ENCODE results near the gene GSTO1. TPM values are rescaled to one million over a fixed set of nuclear protein-coding genes. Genes with fewer than 3 reads are reported as not detected.

The GSTO1 gene
- total RNA-seq, 1 experiment from 2014 or later: 126 TPM

GRCh38 chr10:104252368-104252767 is 2.3 kb upstream of the GSTO1 start:
- Histone ChIP-seq H3K4me1 (ENCODE audit: insufficient read depth, low read length, poor library complexity, severe bottlenecking) (peaks cover 21% of the 10 kb centered on the region), H3K27ac (ENCODE audit: low read depth, low read length, poor library complexity, severe bottlenecking) (no peak overlapping the region), H3K9me3 (ENCODE audit: low read depth, low read length, poor library complexity, severe bottlenecking) (no peaks in the 10 kb centered on the region), H3K36me3 (ENCODE audit: insufficient read depth, low read length, poor library complexity, severe bottlenecking) (peaks cover 5% of the 10 kb centered on the region), H3K27me3 (replicated peaks; ENCODE audit: insufficient read depth, low read depth, low read length, poor library complexity) (peaks cover 5% of the 10 kb centered on the region), H3K4me3 (ENCODE audit: low read depth, low read length, poor library complexity, severe bottlenecking) (no peak overlapping the region)
- TF ChIP-seq EZH2 (IDR thresholded peaks at IDR 0.05; ENCODE audit: borderline replicate concordance, low read depth, low read length, poor library complexity, severe bottlenecking) (no peak), CTCF (conservative IDR thresholded peaks at IDR 0.05; ENCODE audit: low read depth, low read length) (no peak)
- no peak for DNase-seq (ENCODE audit: low spot score)
- ChIA-PET POLR2A (ENCODE audit: low non-redundant PET) (no interaction called here), CTCF (no interaction called here)
- intact Hi-C loops (cut with micrococcal nuclease; ENCODE audit: unreplicated experiment): no loop called here
- BruUV-seq (replicated peaks): no TSS peak

GRCh38 chr10:104253106-104253505 is 1.6 kb upstream of the GSTO1 start:
- H3K27ac ChIP-seq (ENCODE audit: low read depth, low read length, poor library complexity, severe bottlenecking): no peak overlapping the region
- DNase-seq (ENCODE audit: low spot score): no peak
- no peaks in the 10 kb centered on the region for H3K27me3 ChIP-seq (replicated peaks; ENCODE audit: insufficient read depth, low read depth, low read length, poor library complexity)
- ChIA-PET POLR2A (ENCODE audit: low non-redundant PET) (no interaction called here), CTCF (interaction anchor here (0.6 kb wide), 1 partner anchor 1770 kb away, joined by 3 read pairs; no protein-coding TSS in a partner anchor)
- no peak overlapping the region for H3K4me3 ChIP-seq (ENCODE audit: low read depth, low read length, poor library complexity, severe bottlenecking)
- H3K36me3 ChIP-seq (ENCODE audit: insufficient read depth, low read length, poor library complexity, severe bottlenecking): peaks cover 13% of the 10 kb centered on the region
- no peak for TF ChIP-seq CTCF (conservative IDR thresholded peaks at IDR 0.05; ENCODE audit: low read depth, low read length)
- TF ChIP-seq EZH2 (IDR thresholded peaks at IDR 0.05; ENCODE audit: borderline replicate concordance, low read depth, low read length, poor library complexity, severe bottlenecking): no peak
- H3K4me1 ChIP-seq (ENCODE audit: insufficient read depth, low read length, poor library complexity, severe bottlenecking): peaks cover 22% of the 10 kb centered on the region
- no peaks in the 10 kb centered on the region for H3K9me3 ChIP-seq (ENCODE audit: low read depth, low read length, poor library complexity, severe bottlenecking)
- intact Hi-C loops (cut with micrococcal nuclease; ENCODE audit: unreplicated experiment): no loop called here
- BruUV-seq (replicated peaks): no TSS peak

GRCh38 chr10:104253606-104254410 is 884 bp upstream of the GSTO1 start:
- TF ChIP-seq CTCF (conservative IDR thresholded peaks at IDR 0.05; ENCODE audit: low read depth, low read length): no peak
- no peak for TF ChIP-seq EZH2 (IDR thresholded peaks at IDR 0.05; ENCODE audit: borderline replicate concordance, low read depth, low read length, poor library complexity, severe bottlenecking)
- peak overlapping the region; percentile 81 for H3K4me3 ChIP-seq (ENCODE audit: low read depth, low read length, poor library complexity, severe bottlenecking)
- ChIA-PET POLR2A (ENCODE audit: low non-redundant PET) (no interaction called here), CTCF (interaction anchor here (0.5 kb wide), 1 partner anchor 8 kb away, joined by 5 read pairs; no protein-coding TSS in a partner anchor)
- no peak for DNase-seq (ENCODE audit: low spot score)
- H3K36me3 ChIP-seq (ENCODE audit: insufficient read depth, low read length, poor library complexity, severe bottlenecking): peaks cover 20% of the 10 kb centered on the region
- intact Hi-C loops (cut with micrococcal nuclease; ENCODE audit: unreplicated experiment): no loop called here
- peak overlapping the region; percentile 96 for H3K27ac ChIP-seq (ENCODE audit: low read depth, low read length, poor library complexity, severe bottlenecking)
- no peaks in the 10 kb centered on the region for H3K9me3 ChIP-seq (ENCODE audit: low read depth, low read length, poor library complexity, severe bottlenecking)
- H3K27me3 ChIP-seq (replicated peaks; ENCODE audit: insufficient read depth, low read depth, low read length, poor library complexity): no peaks in the 10 kb centered on the region
- peaks cover 22% of the 10 kb centered on the region for H3K4me1 ChIP-seq (ENCODE audit: insufficient read depth, low read length, poor library complexity, severe bottlenecking)
- no TSS peak for BruUV-seq (replicated peaks)
